Lower leg skin (tissue), 4 donors: Measurements from ENCODE around the gene ZNF396. TPM values are rescaled to one million over a fixed set of nuclear protein-coding genes. Genes with fewer than 3 reads are reported as not detected.

Source experiments
- DNase-seq, 2 donors: peaks; one replicate each; pipeline ENCODE4 v3.0.0-alpha.2; 2019; ENCODE audit warnings: low spot score in 2 of 2
- H3K4me3 ChIP-seq: fragments of 200-600 bp; sonication (generic); 2 replicates; pipeline ENCODE4 v1.5.1; 2017; ENCODE audit warnings: mild to moderate bottlenecking, low read depth; ENCODE audit not compliant: poor library complexity, severe bottlenecking
- POLR2A ChIP-seq, 2 donors: fragments of 450-650 bp; IDR thresholded peaks; one replicate each; pipeline ENCODE4 v1.6.1; 2016 to 2017; ENCODE audit warnings: antibody characterized with exemption in 2 of 2, mild to moderate bottlenecking in 1 of 2, moderate library complexity in 1 of 2
- WGBS, 2 donors: methylation state at CpG; one replicate each; pipeline ENCODE4 v1.1.5; 2018; 5-methylcytosine and 5-hydroxymethylcytosine counted together
- intact Hi-C: fragments of 100-400 bp; cut with DNase I; formaldehyde crosslinking; loops from one replicate; pipeline ENCODE4 v1.15.0; 2023; ENCODE audit warnings: low total_unique reads
- total RNA-seq, 4 donors: library from RNA; depleted of rRNA; stranded (reverse); fragments of >200 nt; gene quantifications; one replicate each; pipeline ENCODE4 v1.1.0, GENCODE V29; 2016
- TF ChIP-seq, protein P1 (sequence below), 3 donors: fragments of 450-650 bp; IDR thresholded peaks; one replicate each; pipeline ENCODE4 v1.5.1; 2016; ENCODE audit warnings: antibody characterized with exemption in 3 of 3, mild to moderate bottlenecking in 3 of 3, moderate library complexity in 2 of 3

The ZNF396 gene
- total RNA-seq, 4 donors from 2014 or later: 0.30 to 2.1 (median 1.1) TPM

DNA sequence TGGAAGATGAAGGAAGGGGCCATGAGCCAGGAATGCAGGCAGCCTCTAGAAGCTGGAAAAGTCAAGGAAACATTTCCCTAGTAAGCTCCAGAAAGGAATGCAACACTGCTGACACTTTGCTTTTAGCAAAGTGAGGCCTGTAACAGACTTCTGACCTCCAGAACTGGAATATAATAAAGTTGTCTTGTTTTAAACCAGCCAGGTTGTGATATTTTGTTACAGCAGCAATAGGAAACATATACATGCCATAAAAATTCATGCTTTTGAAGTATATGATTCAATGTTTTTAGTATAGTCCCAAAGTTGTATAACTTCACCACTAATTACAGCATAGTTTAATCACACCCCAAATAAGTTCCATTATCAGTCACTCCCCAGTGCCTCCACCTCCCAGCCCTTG is 15.2 kb upstream of the ZNF396 start:
- no peak for DNase-seq
- no peak overlapping the region for H3K4me3 ChIP-seq
- intact Hi-C loops: no loop called here
- TF ChIP-seq POLR2A (IDR thresholded peaks at IDR 0.05): no peak
- TF ChIP-seq, protein P1, sequence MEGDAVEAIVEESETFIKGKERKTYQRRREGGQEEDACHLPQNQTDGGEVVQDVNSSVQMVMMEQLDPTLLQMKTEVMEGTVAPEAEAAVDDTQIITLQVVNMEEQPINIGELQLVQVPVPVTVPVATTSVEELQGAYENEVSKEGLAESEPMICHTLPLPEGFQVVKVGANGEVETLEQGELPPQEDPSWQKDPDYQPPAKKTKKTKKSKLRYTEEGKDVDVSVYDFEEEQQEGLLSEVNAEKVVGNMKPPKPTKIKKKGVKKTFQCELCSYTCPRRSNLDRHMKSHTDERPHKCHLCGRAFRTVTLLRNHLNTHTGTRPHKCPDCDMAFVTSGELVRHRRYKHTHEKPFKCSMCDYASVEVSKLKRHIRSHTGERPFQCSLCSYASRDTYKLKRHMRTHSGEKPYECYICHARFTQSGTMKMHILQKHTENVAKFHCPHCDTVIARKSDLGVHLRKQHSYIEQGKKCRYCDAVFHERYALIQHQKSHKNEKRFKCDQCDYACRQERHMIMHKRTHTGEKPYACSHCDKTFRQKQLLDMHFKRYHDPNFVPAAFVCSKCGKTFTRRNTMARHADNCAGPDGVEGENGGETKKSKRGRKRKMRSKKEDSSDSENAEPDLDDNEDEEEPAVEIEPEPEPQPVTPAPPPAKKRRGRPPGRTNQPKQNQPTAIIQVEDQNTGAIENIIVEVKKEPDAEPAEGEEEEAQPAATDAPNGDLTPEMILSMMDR (IDR thresholded peaks at IDR 0.05): no peak

DNA sequence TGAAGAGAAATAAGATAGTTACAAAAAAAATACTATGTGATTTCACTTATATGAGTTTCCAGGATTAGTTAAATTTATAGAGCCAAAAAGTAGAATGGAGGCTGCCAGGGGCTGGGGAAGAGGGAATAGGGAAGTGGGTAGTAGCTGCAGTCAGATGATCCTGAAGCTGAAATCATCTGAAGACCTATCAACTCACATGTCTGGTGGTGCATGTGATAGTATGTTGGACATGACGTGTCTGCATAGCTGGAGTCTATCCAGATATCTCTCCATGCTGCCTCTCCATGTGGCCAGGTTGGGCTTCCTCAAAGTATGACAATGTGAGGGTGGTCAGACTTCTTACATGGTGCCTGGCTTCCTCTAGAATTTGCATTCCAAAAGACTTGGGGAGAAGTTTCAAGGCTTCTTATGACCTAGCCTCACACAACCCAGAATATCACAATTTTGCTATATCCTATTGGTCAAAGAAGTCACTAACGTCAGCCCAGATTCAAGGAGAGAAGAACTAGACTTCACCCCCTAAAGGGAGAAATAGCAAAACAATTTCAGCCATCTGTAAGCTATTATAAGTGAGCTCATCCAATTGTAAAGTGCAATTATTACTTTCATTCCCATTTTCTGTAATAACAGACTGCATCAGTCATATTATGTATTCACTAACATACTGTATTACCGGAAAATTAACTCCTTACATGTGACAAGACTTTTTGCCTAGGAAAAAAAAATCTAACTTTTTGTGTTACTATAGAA is 14.0 kb upstream of the ZNF396 start:
- no peak for DNase-seq
- WGBS, 2 donors: 30 to 61% methylated on average over 3 of the region's 3 CpGs
- H3K4me3 ChIP-seq: no peak overlapping the region
- no peak for TF ChIP-seq POLR2A (IDR thresholded peaks at IDR 0.05)
- TF ChIP-seq, protein P1 (IDR thresholded peaks at IDR 0.05): no peak
- intact Hi-C loops: no loop called here

DNA sequence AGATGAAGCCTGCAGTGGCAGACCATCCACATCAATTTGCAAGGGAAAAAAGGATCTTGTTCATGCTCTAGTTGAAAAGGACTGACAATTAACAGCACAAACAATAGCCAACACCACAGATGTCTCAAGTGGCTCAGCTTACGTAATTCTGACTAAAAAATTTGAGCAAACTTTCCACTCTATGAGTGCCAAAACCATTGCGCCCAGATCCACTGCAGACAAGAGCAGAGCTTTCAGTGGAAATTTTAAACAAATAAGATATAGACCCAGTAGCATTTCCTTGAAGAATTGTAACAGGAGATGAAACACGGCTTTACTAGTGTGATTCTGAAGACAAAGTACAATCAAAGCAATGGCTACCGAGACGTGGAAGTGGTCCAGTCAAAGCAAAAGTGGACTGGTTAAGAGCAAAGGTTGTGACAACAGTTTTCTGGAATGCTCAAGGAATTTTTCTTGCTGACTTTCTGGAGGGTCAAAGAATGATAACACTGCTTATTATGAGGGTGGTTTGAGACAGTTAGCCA is 12.0 kb upstream of the ZNF396 start:
- intact Hi-C loops: no loop called here
- TF ChIP-seq, protein P1 (IDR thresholded peaks at IDR 0.05): no peak
- TF ChIP-seq POLR2A (IDR thresholded peaks at IDR 0.05): no peak
- H3K4me3 ChIP-seq: no peak overlapping the region
- 32 to 39% methylated on average over 5 of the region's 5 CpGs for WGBS, 2 donors
- no peak for DNase-seq

DNA sequence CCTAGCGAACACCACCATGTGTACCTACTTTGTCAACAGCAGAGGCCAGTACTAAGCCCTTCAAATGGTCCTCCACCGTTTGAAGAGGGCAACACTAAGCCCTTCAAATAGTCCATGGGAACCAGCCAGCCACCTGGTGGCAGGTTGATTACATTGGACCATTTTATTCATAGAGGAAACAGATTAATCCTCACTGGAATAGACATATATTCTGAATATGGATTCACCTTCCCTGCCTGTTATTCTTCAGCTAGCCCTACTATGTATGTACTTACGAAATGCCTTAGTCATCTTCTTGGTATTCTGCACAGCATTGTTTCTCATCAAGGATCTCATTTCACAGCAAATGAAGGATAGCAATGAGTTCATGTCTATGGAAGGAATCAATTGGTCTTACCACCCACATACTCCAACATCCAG is 10.0 kb upstream of the ZNF396 start:
- intact Hi-C loops: no loop called here
- TF ChIP-seq, protein P1 (IDR thresholded peaks at IDR 0.05): no peak
- no peak for TF ChIP-seq POLR2A (IDR thresholded peaks at IDR 0.05)
- WGBS, 2 donors: 62 to 69% methylated on average over 3 of the region's 3 CpGs
- no peak for DNase-seq
- no peak overlapping the region for H3K4me3 ChIP-seq

DNA sequence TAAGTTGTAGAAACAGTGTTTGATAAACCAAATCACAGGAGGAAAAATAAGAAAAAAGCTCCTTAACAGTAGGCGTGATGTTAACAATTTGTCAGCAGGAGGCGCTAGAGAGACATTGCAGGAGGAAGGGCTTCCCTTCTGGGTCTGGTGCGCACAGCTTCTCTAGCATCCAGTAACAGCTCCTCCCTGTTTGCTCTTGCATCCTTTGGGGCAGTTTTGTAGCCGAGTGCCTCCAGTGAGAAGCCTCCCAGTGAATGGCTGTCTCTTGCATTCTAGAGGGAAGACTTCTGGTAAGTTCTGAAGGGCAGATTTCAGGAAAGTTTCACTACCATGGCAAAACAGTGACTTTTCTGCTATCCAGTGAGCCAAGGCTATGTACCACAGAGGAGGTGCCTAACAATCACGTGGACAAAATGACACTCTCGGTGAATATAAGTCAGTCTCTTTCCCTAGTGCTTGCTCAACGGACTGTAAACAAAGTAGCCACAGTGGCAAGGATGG is 9.5 kb upstream of the ZNF396 start:
- DNase-seq: peak; percentile 59 to 87
- WGBS, 2 donors: 24 to 25% methylated on average over 7 of the region's 7 CpGs
- intact Hi-C loops: no loop called here
- TF ChIP-seq, protein P1 (IDR thresholded peaks at IDR 0.05): no peak
- TF ChIP-seq POLR2A (IDR thresholded peaks at IDR 0.05): no peak
- H3K4me3 ChIP-seq: no peak overlapping the region
